Measurements from ENCODE around the gene SH3D19.

Gene SH3D19

GRCh38 chr4:151206241-151207005 lies 119.0 kb downstream of the SH3D19 start:
- no peak for TF ChIP-seq JUND (IDR thresholded peaks at IDR 0.05; ENCODE audit: low read depth)
- in situ Hi-C loops (cut with HindIII; ENCODE audit: low pct_unique_long_range_greater_than_20kb, low sequenced_read_pairs) = no loop called here
- no peak for DNase-seq (ENCODE audit: low read depth in 1 of 2, low spot score in 1 of 2)

- DNase-seq (ENCODE audit: low read depth in 1 of 2, low spot score in 1 of 2) = no peak
- no peak for TF ChIP-seq JUND (IDR thresholded peaks at IDR 0.05; ENCODE audit: low read depth)
- in situ Hi-C loops (cut with HindIII; ENCODE audit: low pct_unique_long_range_greater_than_20kb, low sequenced_read_pairs) = no loop called here
Measured at GRCh38 chr4:151205722-151206121, 119.7 kb downstream of the SH3D19 start.

GRCh38 chr4:151204925-151205524 lies 120.4 kb downstream of the SH3D19 start:
- TF ChIP-seq JUND (IDR thresholded peaks at IDR 0.05; ENCODE audit: low read depth) = no peak
- in situ Hi-C loops (cut with HindIII; ENCODE audit: low pct_unique_long_range_greater_than_20kb, low sequenced_read_pairs) = no loop called here
- DNase-seq (ENCODE audit: low read depth in 1 of 2, low spot score in 1 of 2) = peak in 1 of 2 experiments; percentile 46

GRCh38 chr4:151202851-151203455 lies 122.5 kb downstream of the SH3D19 start:
- in situ Hi-C loops (cut with HindIII; ENCODE audit: low pct_unique_long_range_greater_than_20kb, low sequenced_read_pairs) = no loop called here
- TF ChIP-seq JUND (IDR thresholded peaks at IDR 0.05; ENCODE audit: low read depth) = no peak
- no peak for DNase-seq (ENCODE audit: low read depth in 1 of 2, low spot score in 1 of 2)

GRCh38 chr4:151202381-151202780 lies 123.0 kb downstream of the SH3D19 start:
- no peak for TF ChIP-seq JUND (IDR thresholded peaks at IDR 0.05; ENCODE audit: low read depth)
- in situ Hi-C loops (cut with HindIII; ENCODE audit: low pct_unique_long_range_greater_than_20kb, low sequenced_read_pairs) = no loop called here
- DNase-seq (ENCODE audit: low read depth in 1 of 2, low spot score in 1 of 2) = no peak

- TF ChIP-seq JUND (IDR thresholded peaks at IDR 0.05; ENCODE audit: low read depth) = no peak
- no peak for DNase-seq (ENCODE audit: low read depth in 1 of 2, low spot score in 1 of 2)
- in situ Hi-C loops (cut with HindIII; ENCODE audit: low pct_unique_long_range_greater_than_20kb, low sequenced_read_pairs) = no loop called here
Measured at GRCh38 chr4:151199319-151200190, 125.8 kb downstream of the SH3D19 start.

- no peak for TF ChIP-seq JUND (IDR thresholded peaks at IDR 0.05; ENCODE audit: low read depth)
- no peak for DNase-seq (ENCODE audit: low read depth in 1 of 2, low spot score in 1 of 2)
- in situ Hi-C loops (cut with HindIII; ENCODE audit: low pct_unique_long_range_greater_than_20kb, low sequenced_read_pairs) = no loop called here
Measured at GRCh38 chr4:151198748-151199147, 126.7 kb downstream of the SH3D19 start.

- in situ Hi-C loops (cut with HindIII; ENCODE audit: low pct_unique_long_range_greater_than_20kb, low sequenced_read_pairs) = no loop called here
- TF ChIP-seq JUND (IDR thresholded peaks at IDR 0.05; ENCODE audit: low read depth) = no peak
- no peak for DNase-seq (ENCODE audit: low read depth in 1 of 2, low spot score in 1 of 2)
Measured at GRCh38 chr4:151197247-151197646, 128.2 kb downstream of the SH3D19 start.

- no peak for TF ChIP-seq JUND (IDR thresholded peaks at IDR 0.05; ENCODE audit: low read depth)
Measured at GRCh38 chr4:151195801-151196200, 129.6 kb downstream of the SH3D19 start.

GRCh38 chr4:151193414-151193813 lies 132.0 kb downstream of the SH3D19 start:
- in situ Hi-C loops (cut with HindIII; ENCODE audit: low pct_unique_long_range_greater_than_20kb, low sequenced_read_pairs) = no loop called here

More at GRCh38 chr4:151195801-151196200, 129.6 kb downstream of the SH3D19 start:
- no peak for DNase-seq (ENCODE audit: low read depth in 1 of 2, low spot score in 1 of 2)
- in situ Hi-C loops (cut with HindIII; ENCODE audit: low pct_unique_long_range_greater_than_20kb, low sequenced_read_pairs) = no loop called here

GRCh38 chr4:151192556-151193235 lies 132.7 kb downstream of the SH3D19 start:
- no peak for DNase-seq (ENCODE audit: low read depth in 1 of 2, low spot score in 1 of 2)
- in situ Hi-C loops (cut with HindIII; ENCODE audit: low pct_unique_long_range_greater_than_20kb, low sequenced_read_pairs) = no loop called here
- TF ChIP-seq JUND (IDR thresholded peaks at IDR 0.05; ENCODE audit: low read depth) = no peak

More at GRCh38 chr4:151193414-151193813, 132.0 kb downstream of the SH3D19 start:
- TF ChIP-seq JUND (IDR thresholded peaks at IDR 0.05; ENCODE audit: low read depth) = no peak
- DNase-seq (ENCODE audit: low read depth in 1 of 2, low spot score in 1 of 2) = no peak

Measured in T47D (cell line).